Ectodermal cell (in vitro differentiated cells): ENCODE results near the gene USP48.

Source experiments
- H3K27ac ChIP-seq: 2 replicates; pipeline ENCODE4 v1.7.0; 2013; ENCODE audit warnings: mild to moderate bottlenecking, low read depth, low read length; ENCODE audit not compliant: insufficient read depth, poor library complexity, severe bottlenecking
- H3K27me3 ChIP-seq: 2 replicates; pipeline ENCODE4 v1.7.0; 2013; ENCODE audit warnings: mild to moderate bottlenecking, low read length; ENCODE audit not compliant: insufficient read depth, control insufficient read depth, poor library complexity, severe bottlenecking
- H3K36me3 ChIP-seq: one replicate; pipeline ENCODE4 v1.7.0; 2013; ENCODE audit warnings: low read length; ENCODE audit not compliant: control insufficient read depth, insufficient read depth
- H3K4me1 ChIP-seq: one replicate; pipeline ENCODE4 v1.7.0; 2013; ENCODE audit warnings: low read length; ENCODE audit not compliant: control insufficient read depth, insufficient read depth
- H3K4me3 ChIP-seq: 2 replicates; pipeline ENCODE4 v1.7.0; 2013; ENCODE audit warnings: low read depth, low read length, control low read depth; ENCODE audit not compliant: insufficient read depth
- H3K9me3 ChIP-seq: 2 replicates; pipeline ENCODE4 v1.7.0; 2013; ENCODE audit warnings: mild to moderate bottlenecking, low read length, moderate library complexity; ENCODE audit not compliant: control insufficient read depth
- WGBS, 2 experiments: methylation state at CpG; one replicate each; pipeline ENCODE4 v1.1.7; 2013; ENCODE audit warnings: missing lambda C conversion rate in 2 of 2; 5-methylcytosine and 5-hydroxymethylcytosine counted together

The USP48 gene

GRCh38 chr1:21763236-21763635 lies 19.7 kb downstream of the USP48 start:
- Histone ChIP-seq H3K27me3 (no peaks in the 10 kb centered on the region), H3K27ac (no peak overlapping the region), H3K4me3 (no peak overlapping the region), H3K9me3 (no peaks in the 10 kb centered on the region), H3K4me1 (peaks cover 6% of the 10 kb centered on the region), H3K36me3 (no peaks in the 10 kb centered on the region)
- WGBS, 2 experiments = 91 to 92% methylated on average over 9 to 10 of the region's 10 CpGs

DNA sequence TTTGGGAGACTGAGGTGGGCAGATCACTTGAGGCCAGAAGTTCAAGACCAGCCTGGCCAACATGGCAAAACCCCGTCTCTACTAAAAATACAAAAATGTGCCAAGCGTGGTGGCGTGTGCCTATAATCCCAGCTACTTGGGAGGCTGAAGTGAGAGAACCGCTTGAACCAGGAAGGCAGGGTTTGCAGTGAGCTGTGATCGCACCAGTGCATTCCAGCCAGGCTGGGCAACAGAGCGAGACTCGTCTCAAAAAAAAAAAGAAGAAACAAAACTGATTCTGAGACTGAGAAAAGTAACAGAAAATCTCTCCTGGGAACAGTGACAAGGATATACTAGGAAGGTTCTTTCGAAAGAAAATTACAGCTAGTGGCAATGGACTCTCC lies 20.9 kb downstream of the USP48 start:
- Histone ChIP-seq H3K27me3 (no peaks in the 10 kb centered on the region), H3K36me3 (no peaks in the 10 kb centered on the region), H3K4me3 (no peak overlapping the region), H3K27ac (no peak overlapping the region), H3K9me3 (no peaks in the 10 kb centered on the region), H3K4me1 (peaks cover 6% of the 10 kb centered on the region)
- WGBS, 2 experiments = 93 to 96% methylated on average over 8 of the region's 8 CpGs

GRCh38 chr1:21761052-21761451 lies 21.9 kb downstream of the USP48 start:
- H3K27me3 ChIP-seq = no peaks in the 10 kb centered on the region
- H3K36me3 ChIP-seq = no peaks in the 10 kb centered on the region
- 67 to 94% methylated on average over 2 to 3 of the region's 3 CpGs for WGBS, 2 experiments
- no peak overlapping the region for H3K27ac ChIP-seq
- H3K4me1 ChIP-seq = peaks cover 6% of the 10 kb centered on the region
- no peak overlapping the region for H3K4me3 ChIP-seq
- H3K9me3 ChIP-seq = no peaks in the 10 kb centered on the region

DNA sequence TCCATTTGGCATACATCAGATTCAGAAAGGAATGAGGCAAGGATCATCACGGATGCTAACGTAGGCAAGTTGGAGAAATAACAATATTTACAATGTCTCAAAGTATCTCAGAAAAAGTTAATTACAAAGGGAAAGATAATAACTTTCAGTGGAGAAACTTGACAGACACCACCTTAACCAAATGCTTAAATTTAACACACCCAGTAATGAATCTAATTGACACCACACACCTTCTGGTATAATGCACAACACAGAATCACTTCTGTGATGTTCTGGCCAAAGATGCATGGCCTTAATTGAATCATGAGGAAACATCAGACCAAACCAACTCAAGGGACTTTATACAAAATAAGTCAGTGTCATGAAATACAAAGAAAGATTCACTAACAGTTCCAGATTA lies 23.1 kb downstream of the USP48 start:
- no peaks in the 10 kb centered on the region for H3K27me3 ChIP-seq
- WGBS, 2 experiments = 100% methylated on average over 2 of the region's 2 CpGs; no CpG with 5 or more reads in 1 of the 2 experiments
- no peaks in the 10 kb centered on the region for H3K9me3 ChIP-seq
- no peaks in the 10 kb centered on the region for H3K36me3 ChIP-seq
- peaks cover 2% of the 10 kb centered on the region for H3K4me1 ChIP-seq
- H3K27ac ChIP-seq = no peak overlapping the region
- no peak overlapping the region for H3K4me3 ChIP-seq

DNA sequence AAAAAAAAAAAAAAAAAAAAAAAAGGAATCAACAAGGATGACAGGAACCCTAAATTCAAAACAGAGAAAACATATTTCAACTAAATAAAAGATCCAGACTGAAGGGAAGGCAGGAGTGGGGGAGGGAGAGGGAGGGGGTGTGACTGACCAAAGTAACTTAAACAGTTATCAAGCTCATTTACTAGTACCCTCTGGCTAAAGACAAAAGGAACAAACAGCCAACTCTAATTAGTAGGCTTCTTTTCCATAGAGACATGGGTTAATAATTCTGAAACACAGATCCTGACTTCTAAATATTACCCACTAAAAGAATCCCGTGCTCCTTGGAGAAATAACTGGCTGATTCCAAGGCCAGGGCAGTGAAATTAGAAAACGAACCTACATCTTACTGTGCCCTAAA lies 23.8 kb downstream of the USP48 start:
- H3K4me3 ChIP-seq = no peak overlapping the region
- H3K27me3 ChIP-seq = no peaks in the 10 kb centered on the region
- H3K4me1 ChIP-seq = no peaks in the 10 kb centered on the region
- 100% methylated on average over 2 of the region's 2 CpGs for WGBS, 2 experiments
- no peaks in the 10 kb centered on the region for H3K36me3 ChIP-seq
- H3K27ac ChIP-seq = no peak overlapping the region
- no peaks in the 10 kb centered on the region for H3K9me3 ChIP-seq

DNA sequence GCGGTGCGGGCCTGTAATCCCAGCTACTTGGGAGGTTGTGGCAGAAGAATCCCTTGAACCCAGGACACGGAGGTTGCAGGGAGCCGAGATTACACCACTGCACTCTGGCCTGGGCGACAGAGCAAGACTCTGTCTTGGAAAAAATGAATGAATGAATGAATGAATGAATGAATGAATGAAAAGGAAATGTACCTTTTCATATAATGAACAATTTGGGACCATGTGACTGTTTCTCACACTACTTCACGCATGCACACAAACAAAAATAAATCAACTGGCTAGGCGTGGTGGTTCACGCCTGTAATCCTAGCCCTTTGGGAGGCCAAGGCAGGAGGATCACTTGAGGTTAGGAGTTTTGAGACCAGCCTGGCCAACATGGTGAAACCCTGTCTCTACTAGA lies 24.3 kb downstream of the USP48 start:
- no peak overlapping the region for H3K27ac ChIP-seq
- H3K27me3 ChIP-seq = no peaks in the 10 kb centered on the region
- 94 to 96% methylated on average over 8 of the region's 8 CpGs for WGBS, 2 experiments
- H3K4me1 ChIP-seq = no peaks in the 10 kb centered on the region
- no peaks in the 10 kb centered on the region for H3K9me3 ChIP-seq
- no peak overlapping the region for H3K4me3 ChIP-seq
- no peaks in the 10 kb centered on the region for H3K36me3 ChIP-seq

- Histone ChIP-seq H3K36me3 (no peaks in the 10 kb centered on the region), H3K4me3 (no peak overlapping the region), H3K4me1 (no peaks in the 10 kb centered on the region), H3K9me3 (no peaks in the 10 kb centered on the region), H3K27me3 (no peaks in the 10 kb centered on the region), H3K27ac (no peak overlapping the region)
- WGBS, 2 experiments = 92% methylated on average over 10 to 12 of the region's 12 CpGs
Measured at GRCh38 chr1:21756393-21757089, 26.4 kb downstream of the USP48 start.

DNA sequence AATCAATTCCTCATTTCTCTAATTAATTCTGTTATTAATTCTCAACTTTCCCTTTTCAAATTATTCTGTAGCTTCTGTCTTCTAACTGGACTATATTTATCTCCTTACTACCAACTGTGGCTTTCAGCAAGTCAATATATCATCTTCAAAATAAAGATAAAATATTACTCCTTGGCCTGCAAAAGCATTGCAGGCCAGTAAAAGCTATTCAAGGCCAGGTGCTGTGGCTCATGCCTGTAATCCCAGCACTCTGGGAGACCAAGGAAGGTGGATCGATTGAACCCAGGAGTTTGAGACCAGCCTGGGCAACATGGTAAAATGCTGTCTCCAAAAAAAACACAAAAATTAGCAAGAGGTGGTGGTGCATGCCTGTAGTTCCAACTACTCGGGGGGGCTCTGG lies 27.9 kb downstream of the USP48 start:
- no peaks in the 10 kb centered on the region for H3K4me1 ChIP-seq
- no peak overlapping the region for H3K27ac ChIP-seq
- no peaks in the 10 kb centered on the region for H3K9me3 ChIP-seq
- no peaks in the 10 kb centered on the region for H3K27me3 ChIP-seq
- WGBS, 2 experiments = 93 to 94% methylated on average over 2 of the region's 2 CpGs
- H3K4me3 ChIP-seq = no peak overlapping the region
- no peaks in the 10 kb centered on the region for H3K36me3 ChIP-seq

DNA sequence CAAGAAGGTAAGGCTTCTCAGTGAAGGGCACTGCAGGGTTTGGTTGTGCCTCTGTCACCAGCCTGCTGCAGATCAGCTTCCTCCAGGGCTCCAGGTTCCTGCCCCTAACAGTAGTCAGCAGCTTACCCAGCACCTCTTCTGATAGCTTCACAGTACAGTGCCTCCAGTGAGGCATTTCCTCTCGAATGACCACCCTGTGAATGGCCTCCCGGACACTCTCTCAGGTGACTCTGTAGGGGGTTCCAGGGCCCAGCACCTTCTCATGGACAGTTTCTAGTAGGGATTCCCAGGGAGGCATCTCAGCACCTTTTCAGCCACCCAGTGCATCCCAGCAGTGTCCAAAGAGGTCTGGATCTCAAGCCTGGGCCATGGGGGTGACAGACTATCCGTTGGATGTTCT lies 28.4 kb downstream of the USP48 start:
- Histone ChIP-seq H3K27ac (no peak overlapping the region), H3K27me3 (no peaks in the 10 kb centered on the region), H3K9me3 (no peaks in the 10 kb centered on the region), H3K4me3 (no peak overlapping the region), H3K36me3 (no peaks in the 10 kb centered on the region), H3K4me1 (no peaks in the 10 kb centered on the region)
- 92 to 96% methylated on average over 3 of the region's 3 CpGs for WGBS, 2 experiments

DNA sequence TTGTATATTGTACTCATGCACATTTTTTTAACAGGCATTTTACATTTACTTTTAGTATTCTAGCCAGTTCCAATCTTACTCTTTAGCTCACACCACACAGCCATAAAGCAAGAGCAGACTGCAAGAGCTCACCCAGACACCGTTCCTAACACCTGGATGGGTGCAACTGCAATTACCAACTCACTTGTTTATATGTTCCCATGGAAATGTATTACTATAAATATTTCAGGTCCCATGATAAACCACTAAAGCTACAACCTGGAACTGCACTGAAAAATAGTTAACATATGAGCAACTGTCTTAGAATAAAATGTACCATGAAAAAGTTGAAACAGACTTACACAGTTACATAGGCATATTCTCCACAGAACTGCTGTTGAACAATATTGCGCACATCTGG lies 30.8 kb downstream of the USP48 start:
- no peaks in the 10 kb centered on the region for H3K4me1 ChIP-seq
- H3K36me3 ChIP-seq = no peaks in the 10 kb centered on the region
- no peak overlapping the region for H3K4me3 ChIP-seq
- no peaks in the 10 kb centered on the region for H3K27me3 ChIP-seq
- 94 to 100% methylated on average over 2 of the region's 2 CpGs for WGBS, 2 experiments
- H3K27ac ChIP-seq = no peak overlapping the region
- H3K9me3 ChIP-seq = no peaks in the 10 kb centered on the region

GRCh38 chr1:21751281-21751680 lies 31.7 kb downstream of the USP48 start:
- Histone ChIP-seq H3K27me3 (no peaks in the 10 kb centered on the region), H3K27ac (no peak overlapping the region), H3K9me3 (no peaks in the 10 kb centered on the region), H3K4me3 (no peak overlapping the region), H3K4me1 (no peaks in the 10 kb centered on the region), H3K36me3 (no peaks in the 10 kb centered on the region)
- 97 to 100% methylated on average over 1 to 2 of the region's 2 CpGs for WGBS, 2 experiments
